Panc1 (cell line): ENCODE data around the gene PIAS1. TPM values are rescaled to one million over a fixed set of nuclear protein-coding genes. Genes with fewer than 3 reads are reported as not detected.

Experiments
- ATAC-seq: fragments of 200-7000 bp; cut with Tn5 transposase; 2 replicates; pipeline ENCODE4 v1.9.1; 2020; ENCODE audit warnings: mild to moderate bottlenecking, moderate library complexity
- BruUV-seq: library from RNA; stranded (reverse); fragments of 400-500 nt; replicated peaks from 2 replicates; lab custom pipeline; 2021; lab: Mats Ljungman, UMichigan
- CTCF ChIA-PET: fragments of 300-600 bp; sonication (Branson Sonifier 250); formaldehyde crosslinking; loops from one replicate; lab custom pipeline; 2022; ENCODE audit warnings: antibody characterized with exemption; lab: Charles Lee
- POLR2A ChIA-PET: fragments of 300-600 bp; sonication (Branson Sonifier 250); formaldehyde crosslinking; loops from one replicate; lab custom pipeline; 2022; ENCODE audit warnings: antibody characterized with exemption; lab: Charles Lee
- DNase-seq: peaks from one replicate; pipeline ENCODE4 v3.0.0-alpha.2; 2010; ENCODE audit warnings: low read depth, low spot score
- H3K27ac ChIP-seq: 2 replicates; pipeline ENCODE4 v1.5.1; 2011; ENCODE audit warnings: mild to moderate bottlenecking, low read length, inconsistent platforms
- H3K27me3 ChIP-seq: fragments of 200-500 bp; sonication (Bioruptor generic); 2 replicates; pipeline ENCODE4 v1.6.0; 2014; ENCODE audit warnings: low read length, inconsistent platforms; ENCODE audit not compliant: control insufficient read depth, insufficient read depth
- H3K36me3 ChIP-seq: fragments of 200-500 bp; sonication (Bioruptor generic); 2 replicates; pipeline ENCODE4 v1.5.1; 2014; ENCODE audit warnings: inconsistent platforms, mild to moderate bottlenecking, low read length, moderate library complexity; ENCODE audit not compliant: control insufficient read depth, insufficient read depth
- H3K4me1 ChIP-seq: 2 replicates; pipeline ENCODE4 v1.5.1; 2011; ENCODE audit warnings: inconsistent platforms, mild to moderate bottlenecking, low read length, moderate library complexity; ENCODE audit not compliant: control insufficient read depth, insufficient read depth
- H3K4me3 ChIP-seq, 2 experiments: 2 replicates each; pipeline ENCODE4 v1.5.1; 2011 to 2012; ENCODE audit warnings: low read depth in 2 of 2, low read length in 2 of 2, mild to moderate bottlenecking in 2 of 2, inconsistent platforms in 1 of 2, moderate library complexity in 1 of 2
- H3K9me3 ChIP-seq: fragments of 200-500 bp; sonication (Bioruptor generic); 2 replicates; pipeline ENCODE4 v1.5.1; 2014; ENCODE audit warnings: low read depth, mild to moderate bottlenecking, inconsistent platforms, low read length, moderate library complexity; ENCODE audit not compliant: control insufficient read depth, insufficient read depth
- CTCF ChIP-seq: fragments of 450-650 bp; IDR thresholded peaks from 2 replicates; pipeline ENCODE4 v1.5.1; 2017; ENCODE audit warnings: mild to moderate bottlenecking
- POLR2AphosphoS5 ChIP-seq: IDR thresholded peaks from 2 replicates; pipeline ENCODE4 v1.6.1; 2012; ENCODE audit warnings: mild to moderate bottlenecking, low read depth, low read length, moderate library complexity
- REST ChIP-seq, 2 experiments: IDR thresholded peaks; 2 replicates each; pipeline ENCODE4 v1.6.1; 2011 to 2012; ENCODE audit warnings: low read depth in 2 of 2, control low read depth in 1 of 2, low read length in 1 of 2, mild to moderate bottlenecking in 1 of 2, moderate library complexity in 1 of 2; ENCODE audit not compliant: insufficient read depth in 1 of 2
- SIN3A ChIP-seq: IDR thresholded peaks from 2 replicates; pipeline ENCODE4 v1.6.1; 2012; ENCODE audit warnings: low read depth, mild to moderate bottlenecking, low read length, moderate library complexity, borderline replicate concordance; ENCODE audit not compliant: insufficient read depth
- TCF7L2 ChIP-seq: IDR thresholded peaks from 2 replicates; pipeline ENCODE4 v1.6.1; 2011; ENCODE audit warnings: mild to moderate bottlenecking, low read depth, low read length, inconsistent platforms
- in situ Hi-C: cut with HindIII; loops from 2 replicates; pipeline ENCODE4 v1.10.0; 2016; ENCODE audit warnings: low sequenced_read_pairs, low pct_unique_long_range_greater_than_20kb
- intact Hi-C: fragments of 100-400 bp; cut with micrococcal nuclease; formaldehyde crosslinking; loops from one replicate; pipeline ENCODE4 v1.10.0; 2022; ENCODE audit not compliant: unreplicated experiment
- total RNA-seq: library from RNA; stranded (reverse); gene quantifications from one replicate; pipeline ENCODE4 v1.2.1, GENCODE V29; 2021; ENCODE audit not compliant: unreplicated experiment

Gene PIAS1
- total RNA-seq, 1 experiment from 2014 or later, result 44.5 TPM

DNA sequence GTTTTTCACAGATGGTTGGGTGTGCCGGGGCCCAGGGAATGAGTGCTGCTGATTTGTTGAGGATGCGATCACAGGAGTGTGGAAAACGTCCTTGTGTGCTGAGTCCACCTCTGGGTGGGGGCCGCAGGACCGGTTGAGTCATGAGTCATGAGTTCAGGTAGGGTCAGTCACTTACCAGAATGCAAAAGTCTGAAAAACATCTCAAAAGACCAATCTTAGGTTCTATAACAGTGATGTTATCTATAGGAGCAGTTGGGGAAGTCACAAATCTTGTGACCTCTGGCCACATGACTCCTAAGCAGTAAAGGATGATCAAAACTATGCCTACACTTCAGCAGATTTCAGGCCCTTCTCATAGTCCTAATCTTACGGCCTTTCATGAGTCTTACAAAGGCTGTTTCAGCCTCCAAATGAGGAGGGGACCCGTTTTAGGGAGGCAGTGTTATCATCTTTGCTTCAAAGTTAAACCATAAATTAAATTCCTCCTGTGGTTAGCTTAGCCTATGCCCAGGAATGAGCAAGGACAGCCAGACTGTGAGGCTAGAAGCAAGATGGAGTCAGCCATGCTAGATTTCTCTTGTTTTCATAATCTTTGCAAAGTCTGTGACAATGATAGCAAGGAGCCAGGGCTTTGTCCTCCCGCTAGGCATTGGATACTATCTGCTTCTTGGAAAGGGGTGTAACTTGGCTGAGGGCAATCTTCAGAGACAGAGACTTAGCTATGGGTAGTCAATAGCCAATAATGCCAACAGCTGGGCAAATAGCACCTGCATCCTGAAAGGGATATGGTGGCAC lies 30.6 kb upstream of the PIAS1 start:
- ATAC-seq (no peak), DNase-seq (no peak)
- BruUV-seq, result no TSS peak
- no peaks in the 10 kb centered on the region for H3K36me3 ChIP-seq
- H3K27me3 ChIP-seq, result no peaks in the 10 kb centered on the region
- H3K27ac ChIP-seq, result peak overlapping the region; percentile 18; the same call in 1 of the 2 replicates
- H3K4me1 ChIP-seq, result peaks cover 4% of the 10 kb centered on the region; the same call in 1 of the 2 replicates
- POLR2A ChIA-PET, result no interaction called here
- H3K4me3 ChIP-seq, result no peak overlapping the region
- intact Hi-C loops, result no loop called here
- in situ Hi-C loops, result no loop called here
- H3K9me3 ChIP-seq, result no peaks in the 10 kb centered on the region
- CTCF ChIA-PET, result no interaction called here
- TF ChIP-seq REST (IDR thresholded peaks at IDR 0.05; ENCODE audit: insufficient read depth in 1 of 2, low read depth in 2 of 2, low read length in 1 of 2) (no peak), CTCF (no peak), TCF7L2 (no peak), SIN3A (no peak), POLR2AphosphoS5 (no peak)

DNA sequence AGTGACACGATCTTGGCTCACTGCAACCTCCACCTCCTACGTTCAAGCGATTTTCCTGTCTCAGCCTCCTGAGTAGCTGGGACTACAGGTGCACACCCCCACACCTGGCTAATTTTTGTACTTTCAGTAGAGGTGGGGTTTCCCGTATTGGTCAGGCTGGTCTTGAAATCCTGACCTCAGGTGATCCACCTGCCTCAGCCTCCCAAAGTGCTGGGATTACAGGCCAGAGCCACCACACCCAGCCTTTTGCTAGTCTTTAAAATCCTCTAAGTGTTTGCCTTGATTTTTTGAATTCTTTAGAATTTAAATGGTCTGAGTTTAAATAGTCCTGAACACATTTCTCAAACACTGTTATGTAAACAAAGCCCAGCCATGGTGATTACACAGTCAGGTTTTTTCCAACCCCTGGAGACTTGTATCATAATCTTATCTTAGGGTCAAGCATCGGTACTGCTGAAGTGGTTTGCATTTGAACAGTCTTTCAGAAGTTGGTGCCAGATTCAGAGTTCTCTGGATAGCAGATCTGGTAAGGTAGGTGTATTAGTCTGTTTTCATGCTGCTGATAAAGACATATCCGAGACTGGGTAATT lies 28.2 kb upstream of the PIAS1 start:
- in situ Hi-C loops (no loop called here), intact Hi-C loops (no loop called here)
- no peak overlapping the region for H3K27ac ChIP-seq
- DNase-seq (no peak), ATAC-seq (no peak)
- H3K4me3 ChIP-seq, result no peak overlapping the region
- H3K36me3 ChIP-seq, result no peaks in the 10 kb centered on the region
- POLR2A ChIA-PET, result no interaction called here
- TF ChIP-seq TCF7L2 (no peak; the same call in 1 of the 2 replicates), REST (IDR thresholded peaks at IDR 0.05; ENCODE audit: insufficient read depth in 1 of 2, low read depth in 2 of 2, low read length in 1 of 2) (no peak), CTCF (no peak), SIN3A (no peak), POLR2AphosphoS5 (no peak)
- no peaks in the 10 kb centered on the region for H3K27me3 ChIP-seq
- CTCF ChIA-PET, result no interaction called here
- no peaks in the 10 kb centered on the region for H3K4me1 ChIP-seq
- no TSS peak for BruUV-seq
- no peaks in the 10 kb centered on the region for H3K9me3 ChIP-seq
